Nephron (organoid): ENCODE data around the gene FAM234A.

Source experiments
- H3K27ac Mint-ChIP-seq, 3 experiments: 2 replicates each; pipeline ENCODE4 v1.8.0; 2020; ENCODE audit warnings: mixed read lengths in 3 of 3, mild to moderate bottlenecking in 2 of 3, moderate library complexity in 1 of 3
- H3K27me3 Mint-ChIP-seq: 2 replicates; pipeline ENCODE4 v1.8.0; 2021; ENCODE audit warnings: low read depth, mild to moderate bottlenecking, moderate library complexity, mixed read lengths
- H3K36me3 Mint-ChIP-seq: 2 replicates; pipeline ENCODE4 v1.8.0; 2020; ENCODE audit warnings: low read depth, mixed read lengths
- H3K4me1 Mint-ChIP-seq: 2 replicates; pipeline ENCODE4 v1.8.0; 2020; ENCODE audit warnings: mixed read lengths
- H3K4me3 Mint-ChIP-seq, 3 experiments: 2 replicates each; pipeline ENCODE4 v1.8.0; 2020; ENCODE audit warnings: mild to moderate bottlenecking in 3 of 3, mixed read lengths in 3 of 3, moderate library complexity in 2 of 3
- H3K9me3 Mint-ChIP-seq: 2 replicates; pipeline ENCODE4 v1.8.0; 2020; ENCODE audit warnings: mixed read lengths
- CTCF ChIP-seq, 3 experiments: fragments of 200-600 bp; sonication (generic); IDR thresholded peaks; one replicate each; pipeline ENCODE4 v1.5.0; 2021; ENCODE audit warnings: antibody characterized with exemption in 3 of 3; ENCODE audit not compliant: unreplicated experiment in 3 of 3

Gene FAM234A

GRCh38 chr16:268141-269053, 33.8 kb downstream of the FAM234A start:
- Mint-ChIP-seq H3K27me3 (peaks cover 5% of the 10 kb centered on the region), H3K4me1 (peaks cover 9% of the 10 kb centered on the region), H3K4me3 (no peak overlapping the region), H3K36me3 (no peaks in the 10 kb centered on the region), H3K9me3 (no peaks in the 10 kb centered on the region), H3K27ac (no peak overlapping the region)
- TF ChIP-seq CTCF (IDR thresholded peaks at IDR 0.05; ENCODE audit: unreplicated experiment in 3 of 3), result no peak

GRCh38 chr16:269061-269796, 34.6 kb downstream of the FAM234A start:
- peaks cover 9% of the 10 kb centered on the region for H3K4me1 Mint-ChIP-seq
- H3K4me3 Mint-ChIP-seq, result no peak overlapping the region
- no peak for TF ChIP-seq CTCF (IDR thresholded peaks at IDR 0.05; ENCODE audit: unreplicated experiment in 3 of 3)
- no peaks in the 10 kb centered on the region for H3K36me3 Mint-ChIP-seq
- no peaks in the 10 kb centered on the region for H3K9me3 Mint-ChIP-seq
- peaks cover 5% of the 10 kb centered on the region for H3K27me3 Mint-ChIP-seq
- no peak overlapping the region for H3K27ac Mint-ChIP-seq

DNA sequence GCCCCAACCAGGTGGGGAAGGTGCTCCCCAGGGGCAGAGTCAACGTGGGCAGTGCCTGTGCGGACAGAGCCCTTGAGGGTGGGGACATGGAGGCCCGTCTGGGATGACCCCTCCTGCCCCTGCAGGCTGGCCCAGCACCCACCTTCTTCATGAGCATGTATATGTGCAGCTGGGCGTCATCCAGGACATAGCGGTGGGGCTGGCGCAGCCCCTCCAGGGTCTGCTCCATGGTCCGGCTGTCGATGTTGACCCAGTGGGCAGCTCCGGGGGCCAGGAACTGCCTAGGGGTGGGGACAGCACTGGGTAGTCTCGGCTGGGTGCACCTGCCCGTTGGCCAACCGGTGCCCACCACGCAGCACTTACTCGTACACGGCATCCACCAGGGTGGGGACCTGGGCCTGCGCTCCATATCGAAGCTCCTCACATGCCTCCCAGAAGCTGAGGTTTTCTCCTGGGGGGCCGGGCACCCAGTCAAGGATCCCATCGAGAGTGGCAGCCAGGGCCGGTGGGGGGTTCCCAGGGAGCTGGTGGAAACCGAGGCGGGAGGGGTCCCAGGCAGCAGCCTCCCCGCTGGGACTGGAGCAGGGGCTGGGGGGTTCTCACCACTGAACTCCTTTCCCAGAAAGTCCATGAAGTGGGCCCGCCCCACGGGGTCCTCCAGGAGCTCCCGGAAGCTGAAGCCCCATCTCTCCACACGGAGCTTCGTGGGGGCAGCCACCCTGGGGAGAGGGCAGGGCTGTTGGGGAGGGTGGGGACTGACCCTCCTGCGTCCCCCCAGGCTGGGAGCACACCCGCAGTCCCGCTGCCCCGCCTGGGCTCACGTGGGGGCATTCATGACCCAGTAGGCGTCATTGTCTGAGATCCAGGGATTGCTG, 36.0 kb downstream of the FAM234A start:
- Mint-ChIP-seq H3K27ac (no peak overlapping the region), H3K36me3 (no peaks in the 10 kb centered on the region), H3K9me3 (no peaks in the 10 kb centered on the region), H3K27me3 (peaks cover 5% of the 10 kb centered on the region), H3K4me1 (peaks cover 6% of the 10 kb centered on the region), H3K4me3 (no peak overlapping the region)
- TF ChIP-seq CTCF (IDR thresholded peaks at IDR 0.05; ENCODE audit: unreplicated experiment in 3 of 3), result no peak

DNA sequence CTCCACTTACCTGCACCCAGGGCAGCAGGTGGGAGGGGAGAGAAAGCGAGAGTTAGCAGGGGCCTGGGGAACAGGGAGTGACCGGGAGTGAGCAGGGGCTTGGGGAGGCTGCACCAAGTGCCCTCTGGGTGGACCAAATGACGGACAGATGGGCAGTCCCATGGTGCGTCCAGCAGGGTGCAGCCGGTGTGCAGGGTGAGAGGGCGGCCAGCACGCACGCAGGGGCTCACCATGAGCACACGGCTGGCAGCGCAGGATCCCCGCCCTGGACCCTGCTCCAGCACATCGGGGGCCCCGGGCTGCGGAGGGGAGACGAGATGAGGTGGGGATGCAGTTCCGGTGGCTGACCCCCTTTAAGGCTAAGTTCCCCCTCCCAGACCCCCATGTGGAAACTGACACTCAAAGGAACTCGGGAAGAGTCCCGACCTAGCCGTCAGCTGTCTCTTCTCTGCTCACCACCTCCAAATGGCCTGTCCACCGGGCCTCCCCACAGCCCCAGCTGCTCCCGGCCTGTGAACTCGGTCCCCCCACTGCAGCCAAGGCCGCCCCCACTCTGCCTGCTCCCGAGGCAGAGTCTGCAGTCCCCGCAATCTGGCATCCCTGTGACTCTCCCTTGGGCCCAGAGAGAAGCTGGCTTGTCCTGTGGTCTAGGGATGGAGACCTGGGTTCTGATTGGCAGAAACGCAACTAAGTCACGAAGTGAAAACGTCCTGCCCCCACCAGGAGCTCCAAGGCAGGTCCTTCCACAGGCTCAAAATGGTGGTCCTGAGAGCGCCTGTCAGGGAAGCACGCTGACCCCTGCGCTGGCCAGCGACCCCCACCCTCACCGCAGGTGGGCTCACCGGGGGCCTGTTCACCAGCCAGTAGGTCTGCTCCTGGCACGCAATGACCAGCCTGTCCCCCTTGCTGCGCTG, 38.3 kb downstream of the FAM234A start:
- Mint-ChIP-seq H3K9me3 (no peaks in the 10 kb centered on the region), H3K36me3 (no peaks in the 10 kb centered on the region), H3K4me3 (no peak overlapping the region), H3K4me1 (no peaks in the 10 kb centered on the region), H3K27me3 (peaks cover 22% of the 10 kb centered on the region), H3K27ac (no peak overlapping the region)
- no peak for TF ChIP-seq CTCF (IDR thresholded peaks at IDR 0.05; ENCODE audit: unreplicated experiment in 3 of 3)
